H1 (cell line): ENCODE results near the gene SEL1L2. TPM values are rescaled to one million over a fixed set of nuclear protein-coding genes. Genes with fewer than 3 reads are reported as not detected.

Experiments used
- CTCF ChIA-PET: fragments of 300-600 bp; sonication (Branson Sonifier 250); formaldehyde crosslinking; loops from one replicate; lab custom pipeline; 2021; ENCODE audit not compliant: partially characterized antibody; lab: Charles Lee
- POLR2A ChIA-PET: fragments of 300-600 bp; sonication (Branson Sonifier 250); formaldehyde crosslinking; loops from one replicate; lab custom pipeline; 2021; ENCODE audit warnings: inconsistent platforms; ENCODE audit not compliant: partially characterized antibody; lab: Charles Lee
- DNase-seq, 2 experiments: peaks; one replicate each; pipeline versions ENCODE4 v3.0.0 to v3.0.0-alpha.2; 2010 to 2022; ENCODE audit warnings: low spot score in 2 of 2, low read depth in 1 of 2, mixed read lengths in 1 of 2
- FAIRE-seq: peaks from 2 replicates; lab custom pipeline; 2011; peaks lifted over from hg19 to GRCh38; lab: Jason Lieb, UNC
- H2AFZ ChIP-seq: 2 replicates; pipeline ENCODE4 v1.8.1; 2012; ENCODE audit warnings: low read length, inconsistent platforms
- H2AK5ac ChIP-seq: 2 replicates; pipeline ENCODE4 v1.6.1; 2013; ENCODE audit warnings: low read depth, low read length
- H2BK120ac ChIP-seq: replicated peaks from 2 replicates; pipeline ENCODE3; 2013; ENCODE audit warnings: low read depth, low read length, inconsistent platforms
- H2BK12ac ChIP-seq: 2 replicates; pipeline ENCODE4 v1.6.1; 2013; ENCODE audit warnings: low read depth, low read length
- H2BK15ac ChIP-seq: 2 replicates; pipeline ENCODE4 v1.6.1; 2013; ENCODE audit warnings: low read length
- H2BK20ac ChIP-seq: 2 replicates; pipeline ENCODE4 v1.6.1; 2013; ENCODE audit warnings: low read length
- H2BK5ac ChIP-seq: 2 replicates; pipeline ENCODE4 v1.6.1; 2013; ENCODE audit warnings: low read depth, low read length
- H3K14ac ChIP-seq: 2 replicates; pipeline ENCODE4 v1.6.1; 2013; ENCODE audit warnings: inconsistent platforms; ENCODE audit not compliant: insufficient read length
- H3K18ac ChIP-seq: 2 replicates; pipeline ENCODE4 v1.6.1; 2013; ENCODE audit warnings: low read length; ENCODE audit errors: extremely low read depth
- H3K23ac ChIP-seq: 2 replicates; pipeline ENCODE4 v1.6.1; 2013; ENCODE audit warnings: inconsistent platforms; ENCODE audit not compliant: insufficient read length
- H3K23me2 ChIP-seq: 2 replicates; pipeline ENCODE4 v1.6.1; 2013; ENCODE audit warnings: low read depth, low read length
- H3K27ac ChIP-seq: 2 replicates; pipeline ENCODE4 v1.6.1; 2011; ENCODE audit warnings: low read depth, low read length, inconsistent platforms
- H3K27me3 ChIP-seq, 4 experiments: replicated peaks in 1 of 4; 1 replicate in 1 of 4; 2 replicates in 3 of 4; pipeline versions ENCODE4 v1.6.1 to v1.8.1; 2011 to 2013; ENCODE audit warnings: low read length in 3 of 4, mild to moderate bottlenecking in 3 of 4, inconsistent platforms in 2 of 4, mixed read lengths in 2 of 4, moderate library complexity in 1 of 4; ENCODE audit not compliant: control insufficient read depth in 3 of 4, insufficient read depth in 3 of 4; ENCODE audit errors: extremely low read depth in 1 of 4
- H3K36me3 ChIP-seq, 4 experiments: 2 replicates each; pipeline versions ENCODE4 v1.6.1 to v1.8.1; 2011 to 2013; ENCODE audit warnings: mild to moderate bottlenecking in 4 of 4, low read length in 3 of 4, moderate library complexity in 2 of 4, control low read depth in 1 of 4, inconsistent platforms in 1 of 4; ENCODE audit not compliant: insufficient read depth in 4 of 4, control insufficient read depth in 2 of 4
- H3K4ac ChIP-seq: replicated peaks from 2 replicates; pipeline ENCODE3; 2013; ENCODE audit warnings: low read length, low read depth, mixed read lengths, inconsistent platforms; ENCODE audit not compliant: insufficient read length
- H3K4me1 ChIP-seq, 4 experiments: replicated peaks in 1 of 4; 1 replicate in 1 of 4; 2 replicates in 3 of 4; pipeline versions ENCODE4 v1.6.1 to v1.8.1; 2011 to 2013; ENCODE audit warnings: low read length in 3 of 4, inconsistent platforms in 2 of 4, mixed read lengths in 1 of 4; ENCODE audit not compliant: insufficient read depth in 4 of 4, control insufficient read depth in 3 of 4
- H3K4me2 ChIP-seq, 2 experiments: 2 replicates each; pipeline versions ENCODE4 v1.6.1 to v1.8.1; 2011 to 2013; ENCODE audit warnings: low read depth in 2 of 2, low read length in 2 of 2, control low read depth in 1 of 2, inconsistent platforms in 1 of 2, mild to moderate bottlenecking in 1 of 2; ENCODE audit not compliant: insufficient read depth in 1 of 2
- H3K4me3 ChIP-seq, 4 experiments: fragments of 200-600, 300-600 bp in 1 of 4; sonication (generic), shearing (Covaris generic), sonication (Bioruptor Twin) in 1 of 4; 2 replicates each; pipeline versions ENCODE4 v1.5.1 to v1.8.1; 2011 to 2016; ENCODE audit warnings: low read length in 4 of 4, low read depth in 3 of 4, control low read depth in 2 of 4, inconsistent platforms in 2 of 4, mild to moderate bottlenecking in 2 of 4, mixed read lengths in 1 of 4, moderate library complexity in 1 of 4; ENCODE audit not compliant: insufficient read depth in 2 of 4; ENCODE audit errors: extremely low read depth in 1 of 4
- H3K56ac ChIP-seq: replicated peaks from 2 replicates; pipeline ENCODE3; 2013; ENCODE audit warnings: low read depth, mild to moderate bottlenecking, mixed read lengths, low read length, inconsistent platforms; ENCODE audit not compliant: insufficient read length
- H3K79me1 ChIP-seq: 2 replicates; pipeline ENCODE4 v1.6.1; 2013; ENCODE audit warnings: low read depth, low read length, control low read depth
- H3K79me2 ChIP-seq, 2 experiments: 2 replicates each; pipeline versions ENCODE4 v1.6.1 to v1.8.1; 2012 to 2013; ENCODE audit warnings: low read length in 2 of 2, mild to moderate bottlenecking in 2 of 2, inconsistent platforms in 1 of 2; ENCODE audit not compliant: insufficient read depth in 2 of 2, control insufficient read depth in 1 of 2
- H3K9ac ChIP-seq, 4 experiments: replicated peaks in 1 of 4; 1 replicate in 1 of 4; 2 replicates in 3 of 4; pipeline versions ENCODE4 v1.6.1 to v1.8.1; 2011 to 2013; ENCODE audit warnings: low read depth in 3 of 4, low read length in 3 of 4, control low read depth in 2 of 4, mild to moderate bottlenecking in 2 of 4, moderate library complexity in 2 of 4, inconsistent platforms in 1 of 4; ENCODE audit errors: extremely low read depth in 1 of 4
- H3K9me3 ChIP-seq, 2 experiments: 2 replicates each; pipeline versions ENCODE4 v1.6.1 to v1.8.1; 2012 to 2013; ENCODE audit warnings: mild to moderate bottlenecking in 2 of 2, moderate library complexity in 2 of 2, control low read depth in 1 of 2, inconsistent platforms in 1 of 2, low read depth in 1 of 2, low read length in 1 of 2, mixed read lengths in 1 of 2; ENCODE audit not compliant: insufficient read depth in 2 of 2
- H4K20me1 ChIP-seq, 2 experiments: replicated peaks in 1 of 2; 2 replicates each; pipeline versions ENCODE3 to v1.8.1; 2011 to 2013; ENCODE audit warnings: inconsistent platforms in 2 of 2, low read length in 2 of 2, mild to moderate bottlenecking in 1 of 2; ENCODE audit not compliant: insufficient read depth in 2 of 2, control insufficient read depth in 1 of 2
- H4K5ac ChIP-seq: 2 replicates; pipeline ENCODE4 v1.6.1; 2013; ENCODE audit warnings: low read length, low read depth, mixed read lengths, inconsistent platforms; ENCODE audit not compliant: insufficient read length
- H4K8ac ChIP-seq: 2 replicates; pipeline ENCODE4 v1.8.0; 2013; ENCODE audit warnings: mild to moderate bottlenecking, moderate library complexity, low read length, inconsistent platforms; ENCODE audit not compliant: insufficient read depth; ENCODE audit errors: extremely low read depth
- H4K91ac ChIP-seq: replicated peaks from 2 replicates; pipeline ENCODE3; 2013; ENCODE audit warnings: low read length, mixed read lengths, inconsistent platforms; ENCODE audit not compliant: insufficient read length
- ATF2 ChIP-seq: IDR thresholded peaks from 2 replicates; pipeline ENCODE4 v1.6.1; 2012; ENCODE audit warnings: low read length, inconsistent platforms
- BRCA1 ChIP-seq: IDR thresholded peaks from 2 replicates; pipeline ENCODE4 v1.6.1; 2012; ENCODE audit warnings: low read depth, low read length, improper control_type of control experiment
- KDM1A ChIP-seq: fragments of 200-600, 300-600 bp; sonication (generic); IDR thresholded peaks from 2 replicates; pipeline ENCODE4 v1.7.1; 2016; ENCODE audit warnings: mild to moderate bottlenecking, low read length, borderline replicate concordance
- MAX ChIP-seq: IDR thresholded peaks from 2 replicates; pipeline ENCODE4 v1.6.1; 2012; ENCODE audit warnings: inconsistent platforms
- SRF ChIP-seq: IDR thresholded peaks from 2 replicates; pipeline ENCODE4 v1.6.1; 2011; ENCODE audit warnings: mild to moderate bottlenecking, low read depth, low read length, moderate library complexity
- USF2 ChIP-seq: IDR thresholded peaks from 2 replicates; pipeline ENCODE4 v1.6.1; 2011; ENCODE audit warnings: low read length, improper control_type of control experiment
- polyA plus RNA-seq, 7 experiments: library from polyadenylated mRNA; depleted of rRNA in 3 of 7; stranded (reverse) in 5 of 7; unstranded in 2 of 7; fragments of >200 nt in 5 of 7; fragments of 200-250 nt in 2 of 7; gene quantifications; 1 replicate in 5 of 7; 2 replicates in 1 of 7; 4 replicates in 1 of 7; pipeline versions ENCODE4 v1.2.1 to v1.2.3, GENCODE V29; 2011 to 2013; ENCODE audit warnings: missing spikeins in 2 of 7, mixed read lengths in 2 of 7
- total RNA-seq: library from RNA; stranded (reverse); fragmentation: NEBNext Ultra II Directional; extraction: Animal tissue kit (Norgen Biotek cat#: 25700); gene quantifications from 2 replicates; pipeline ENCODE4 v1.2.1, GENCODE V29; 2021

The SEL1L2 gene
- total and polyA plus RNA-seq, 2 of the 8 experiments (the other 6 are each of a cell fraction or from before 2014, with no cell fraction given): not detected

- Histone ChIP-seq H2AFZ (no peak overlapping the region), H2BK15ac (no peak overlapping the region), H3K23me2 (no peaks in the 10 kb centered on the region), H3K79me2 (no peaks in the 10 kb centered on the region), H2BK5ac (no peak overlapping the region), H2BK12ac (no peak overlapping the region), H3K56ac (no peak overlapping the region), H2BK20ac (no peak overlapping the region), H3K18ac (no peak overlapping the region), H3K4me1 (no peaks in the 10 kb centered on the region), H3K27ac (no peak overlapping the region), H3K4me2 (no peak overlapping the region), H3K23ac (no peak overlapping the region), H3K4me3 (no peak overlapping the region), H4K91ac (no peak overlapping the region), H3K9ac (no peak overlapping the region), H3K4ac (no peak overlapping the region), H2BK120ac (no peak overlapping the region), H4K8ac (no peak overlapping the region), H4K5ac (no peak overlapping the region), H3K79me1 (no peaks in the 10 kb centered on the region), H3K14ac (no peak overlapping the region), H2AK5ac (no peak overlapping the region), H3K36me3 (no peaks in the 10 kb centered on the region), H4K20me1 (no peaks in the 10 kb centered on the region), H3K27me3 (no peaks in the 10 kb centered on the region), H3K9me3 (no peaks in the 10 kb centered on the region)
- ChIA-PET POLR2A (no interaction called here), CTCF (interaction anchor here (1.5 kb wide), 1 partner anchor 94 kb away, joined by 3 read pairs; no protein-coding TSS in a partner anchor)
- DNase-seq (no peak), FAIRE-seq (no peak)
- TF ChIP-seq USF2: no peak
- no peak for TF ChIP-seq ATF2
- TF ChIP-seq SRF: no peak
- no peak for TF ChIP-seq BRCA1
- TF ChIP-seq KDM1A: no peak
- TF ChIP-seq MAX: no peak
Measured at GRCh38 chr20:13858871-13859270, 131.5 kb downstream of the SEL1L2 start.
